IPS-18c (cell line): ENCODE measurements around the gene SENP1.
"Not testable (repeated sequence)": the region's sequence is repeated elsewhere in the genome, so short reads cannot be mapped to it uniquely, and the experiment has no call there.

Experiments used
- H3K4me3 ChIP-seq: 2 replicates; pipeline ENCODE4 v1.7.0; 2013; ENCODE audit warnings: low read depth, mild to moderate bottlenecking, low read length, moderate library complexity; ENCODE audit not compliant: insufficient read depth
- H3K9me3 ChIP-seq: one replicate; pipeline ENCODE4 v1.6.1; 2013; ENCODE audit warnings: mild to moderate bottlenecking, low read length, moderate library complexity; ENCODE audit not compliant: control insufficient read depth, insufficient read depth

The SENP1 gene

GRCh38 chr12:48119078-48119833 is 13.4 kb upstream of the SENP1 start, which contains the start of gene PFKM:
PFKM (plus strand) TSS chr12:48119364; CDS start chr12:48122775, 3,411 bp downstream.
- H3K9me3 ChIP-seq: no peaks in the 10 kb centered on the region
- peak within 1 kb of the TSS; percentile 85 for H3K4me3 ChIP-seq

- H3K9me3 ChIP-seq: no peaks in the 10 kb centered on the region
- H3K4me3 ChIP-seq: peak overlapping the region; percentile 34; the same call in 1 of the 2 replicates
Measured at GRCh38 chr12:48118284-48118871, 12.5 kb upstream of the SENP1 start.

- no peak overlapping the region for H3K4me3 ChIP-seq
Measured at GRCh38 chr12:48115957-48116356, 10.1 kb upstream of the SENP1 start.

GRCh38 chr12:48111312-48111693 is 5.4 kb upstream of the SENP1 start:
- H3K9me3 ChIP-seq: not testable (repeated sequence)

More at GRCh38 chr12:48115957-48116356, 10.1 kb upstream of the SENP1 start:
- no peaks in the 10 kb centered on the region for H3K9me3 ChIP-seq

GRCh38 chr12:48110691-48111311 is 4.9 kb upstream of the SENP1 start:
- Histone ChIP-seq H3K9me3 (no peaks in the 10 kb centered on the region), H3K4me3 (no peak overlapping the region)

More at GRCh38 chr12:48111312-48111693, 5.4 kb upstream of the SENP1 start:
- H3K4me3 ChIP-seq: not testable (repeated sequence)

GRCh38 chr12:48109424-48109823 is 3.5 kb upstream of the SENP1 start:
- H3K9me3 ChIP-seq: no peaks in the 10 kb centered on the region
- H3K4me3 ChIP-seq: no peak overlapping the region

- no peaks in the 10 kb centered on the region for H3K9me3 ChIP-seq
- H3K4me3 ChIP-seq: peak overlapping the region; percentile 86
Measured at GRCh38 chr12:48106681-48107613, 1.1 kb upstream of the SENP1 start.

GRCh38 chr12:48105321-48105866 is 485 bp downstream of the SENP1 start:
- peak overlapping the region; percentile 86 for H3K4me3 ChIP-seq
- no peaks in the 10 kb centered on the region for H3K9me3 ChIP-seq

GRCh38 chr12:48104531-48104930 is 1.3 kb downstream of the SENP1 start:
- H3K4me3 ChIP-seq: no peak overlapping the region
- H3K9me3 ChIP-seq: no peaks in the 10 kb centered on the region

GRCh38 chr12:48092611-48093010 is 13.3 kb downstream of the SENP1 start:
- Histone ChIP-seq H3K4me3 (no peak overlapping the region), H3K9me3 (no peaks in the 10 kb centered on the region)

GRCh38 chr12:48086327-48086726 is 19.6 kb downstream of the SENP1 start:
- H3K4me3 ChIP-seq: no peak overlapping the region
- no peaks in the 10 kb centered on the region for H3K9me3 ChIP-seq

GRCh38 chr12:48084841-48085460 is 20.9 kb downstream of the SENP1 start:
- Histone ChIP-seq H3K4me3 (no peak overlapping the region), H3K9me3 (no peaks in the 10 kb centered on the region)

GRCh38 chr12:48084066-48084465 is 21.8 kb downstream of the SENP1 start:
- Histone ChIP-seq H3K4me3 (no peak overlapping the region), H3K9me3 (no peaks in the 10 kb centered on the region)

- Histone ChIP-seq H3K4me3 (no peak overlapping the region), H3K9me3 (no peaks in the 10 kb centered on the region)
Measured at GRCh38 chr12:48080821-48081220, 25.1 kb downstream of the SENP1 start.

- Histone ChIP-seq H3K9me3 (no peaks in the 10 kb centered on the region), H3K4me3 (no peak overlapping the region)
Measured at GRCh38 chr12:48080285-48080684, 25.6 kb downstream of the SENP1 start.

- Histone ChIP-seq H3K9me3 (no peaks in the 10 kb centered on the region), H3K4me3 (no peak overlapping the region)
Measured at GRCh38 chr12:48078901-48079300, 27.0 kb downstream of the SENP1 start.
